ENCODE results near the gene CELA3B.
"Not testable (repeated sequence)": the region's sequence is repeated elsewhere in the genome, so short reads cannot be mapped to it uniquely, and the experiment has no call there.

Gene CELA3B

GRCh38 chr1:22007262-22007661 is 30.4 kb downstream of the CELA3B start:
- not testable (repeated sequence) for DNase-seq (ENCODE audit: low spot score)

DNA sequence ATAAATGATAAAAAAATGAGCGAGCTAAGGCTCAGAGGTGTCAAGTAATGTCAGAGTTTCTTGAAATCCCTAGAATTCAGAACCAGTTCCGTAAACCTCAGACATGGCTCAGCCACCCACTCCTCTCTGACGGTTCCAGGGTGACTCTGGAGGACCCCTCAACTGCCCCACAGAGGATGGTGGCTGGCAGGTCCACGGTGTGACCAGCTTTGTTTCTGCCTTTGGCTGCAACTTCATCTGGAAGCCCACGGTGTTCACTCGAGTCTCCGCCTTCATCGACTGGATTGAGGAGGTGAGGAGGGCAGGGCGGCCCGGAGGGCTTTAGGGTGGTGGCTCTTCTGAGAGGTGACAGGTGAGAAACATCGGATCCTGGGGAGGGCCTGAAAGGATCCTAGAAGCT is 32.7 kb downstream of the CELA3B start:
- DNase-seq (ENCODE audit: low spot score), result not testable (repeated sequence)

GRCh38 chr1:22012752-22013151 is 35.9 kb downstream of the CELA3B start:
- not testable (repeated sequence) for DNase-seq (ENCODE audit: low spot score)

DNA sequence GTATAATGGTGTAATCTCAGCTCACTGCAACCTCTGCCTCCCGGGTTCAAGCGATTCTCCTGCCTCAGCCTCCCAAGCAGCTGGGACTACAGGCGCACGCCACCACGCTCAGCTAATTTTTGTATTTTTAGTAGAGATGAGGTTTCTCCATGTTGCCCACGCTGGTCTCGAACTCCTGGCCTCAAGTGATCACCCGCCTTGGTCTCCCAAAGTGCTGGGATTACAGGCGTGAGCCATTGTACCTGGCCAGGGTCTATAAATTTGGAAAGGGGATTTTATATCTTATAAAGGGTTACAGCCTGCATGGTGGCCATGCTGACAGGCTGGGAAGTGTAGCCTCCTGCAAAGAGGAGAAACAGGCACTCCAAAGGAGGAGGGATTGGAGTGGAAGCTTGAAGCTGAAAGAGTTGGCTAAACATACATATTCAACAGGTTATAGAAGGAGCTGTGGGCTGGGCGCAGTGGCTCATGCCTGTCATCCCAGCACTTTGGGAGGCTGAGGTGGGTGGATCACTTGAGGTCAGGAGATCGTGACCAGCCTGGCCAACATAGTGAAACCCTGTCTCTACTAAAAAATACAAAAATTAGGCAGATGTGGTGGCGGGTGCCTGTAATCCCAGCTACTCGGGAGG is 37.9 kb downstream of the CELA3B start:
- not testable (repeated sequence) for DNase-seq (ENCODE audit: low spot score)

GRCh38 chr1:22018583-22019559 is 42.0 kb downstream of the CELA3B start:
- peak; percentile 89 for DNase-seq (ENCODE audit: low spot score)

GRCh38 chr1:22021061-22021460 is 44.2 kb downstream of the CELA3B start:
- DNase-seq (ENCODE audit: low spot score), result no peak

GRCh38 chr1:22024485-22025367 is 47.9 kb downstream of the CELA3B start:
- DNase-seq (ENCODE audit: low spot score), result peak; percentile 93

- DNase-seq (ENCODE audit: low spot score), result peak; percentile 87
Observed at GRCh38 chr1:22025368-22026155, 48.7 kb downstream of the CELA3B start.

GRCh38 chr1:22026924-22027289 is 50.1 kb downstream of the CELA3B start:
- DNase-seq (ENCODE audit: low spot score), result no peak

GRCh38 chr1:22030057-22030456 is 53.2 kb downstream of the CELA3B start:
- DNase-seq (ENCODE audit: low spot score), result no peak

GRCh38 chr1:22030473-22030872 is 53.7 kb downstream of the CELA3B start:
- DNase-seq (ENCODE audit: low spot score), result no peak

GRCh38 chr1:22031214-22031962 is 54.6 kb downstream of the CELA3B start:
- DNase-seq (ENCODE audit: low spot score), result no peak

DNA sequence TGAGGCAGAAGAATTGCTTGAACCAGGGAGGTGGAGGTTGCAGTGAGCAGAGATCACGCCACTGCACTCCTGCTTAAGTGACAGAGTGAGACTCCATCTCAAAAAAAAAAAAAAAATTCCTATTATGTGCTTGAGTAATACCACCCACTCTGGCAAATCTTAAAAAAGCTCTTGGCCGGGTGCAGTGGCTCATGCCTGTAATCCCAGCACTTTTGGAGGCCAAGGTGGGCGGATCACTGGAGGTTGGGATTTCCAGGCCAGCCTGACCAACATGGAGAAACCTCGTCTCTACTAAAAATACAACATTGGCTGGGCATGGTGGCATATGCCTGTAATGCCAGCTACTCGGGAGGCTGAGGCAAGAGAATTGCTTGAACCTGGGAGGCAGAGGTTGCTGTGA is 58.0 kb downstream of the CELA3B start:
- DNase-seq (ENCODE audit: low spot score), result not testable (repeated sequence)

DNA sequence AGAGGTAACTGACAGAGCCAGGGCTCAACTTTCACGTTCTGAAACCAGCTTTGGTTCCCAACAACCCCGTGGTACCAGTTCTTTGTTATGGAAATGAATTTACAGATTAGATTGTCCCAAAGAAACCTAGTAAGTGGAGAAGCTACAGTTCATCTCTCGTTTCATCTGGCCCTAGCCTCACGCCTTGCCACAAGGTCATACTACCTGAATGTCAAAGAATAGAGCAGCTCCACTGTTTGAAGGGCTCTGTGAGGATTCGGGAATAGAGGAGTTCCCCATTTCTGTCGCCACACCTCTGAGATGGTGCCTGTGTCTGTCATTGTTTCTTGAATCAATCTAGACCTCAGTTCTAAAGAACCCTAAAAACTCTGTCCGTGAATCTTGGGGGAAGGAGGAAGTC is 60.7 kb downstream of the CELA3B start:
- DNase-seq (ENCODE audit: low spot score), result no peak

DNA sequence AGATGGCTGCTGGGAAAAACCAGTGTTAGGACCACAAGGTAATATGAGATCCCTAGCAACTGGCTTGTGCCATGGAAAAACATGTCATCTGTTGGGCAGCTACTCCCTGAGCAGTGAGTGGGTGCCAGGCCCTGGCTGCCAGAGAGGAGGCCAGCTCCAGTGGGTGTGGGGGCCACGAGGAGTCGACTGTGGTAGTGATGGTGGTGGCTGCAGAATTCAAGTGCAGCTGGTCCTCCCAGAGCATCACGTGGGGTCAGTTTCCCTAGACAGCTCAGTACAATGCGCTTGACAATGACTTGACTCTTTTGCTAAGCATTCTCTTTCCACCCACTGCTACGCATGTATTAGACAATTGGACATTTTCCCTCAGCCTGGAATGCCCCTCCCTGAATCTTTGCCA is 61.2 kb downstream of the CELA3B start:
- no peak for DNase-seq (ENCODE audit: low spot score)

Data from kidney capillary endothelial cell (primary cell).